GM12878 (cell line): Measurements from ENCODE around the gene DAB2.

Experiments used
- CREB1 ChIP-seq: IDR thresholded peaks from 2 replicates; pipeline ENCODE4 v1.6.1; 2012; ENCODE audit warnings: low read depth, mild to moderate bottlenecking, inconsistent platforms
- CTCF ChIP-seq, 3 experiments: IDR thresholded peaks in 2 of 3; conservative IDR thresholded peaks in 1 of 3; 2 replicates each; pipeline ENCODE4 v1.5.1; 2011; ENCODE audit warnings: low read depth in 3 of 3, low read length in 3 of 3, mild to moderate bottlenecking in 3 of 3, control low read depth in 2 of 3, moderate library complexity in 2 of 3, inconsistent platforms in 1 of 3, mixed read lengths in 1 of 3; ENCODE audit not compliant: control insufficient read depth in 2 of 3, insufficient read depth in 1 of 3; ENCODE audit errors: extremely low read depth in 1 of 3
- HDAC2 ChIP-seq: fragments of 200-600 bp; sonication (generic); IDR thresholded peaks from 2 replicates; pipeline ENCODE4 v1.6.1; 2017
- NFIC ChIP-seq: IDR thresholded peaks from 2 replicates; pipeline ENCODE4 v1.6.1; 2012; ENCODE audit warnings: low read depth, mild to moderate bottlenecking, inconsistent platforms, low read length, moderate library complexity
- NFYB ChIP-seq: IDR thresholded peaks from 2 replicates; pipeline ENCODE4 v1.6.1; 2011; ENCODE audit warnings: low read depth, mild to moderate bottlenecking, low read length, improper control_type of control experiment, moderate library complexity; ENCODE audit not compliant: insufficient read depth
- POLR2A ChIP-seq: IDR thresholded peaks from 2 replicates; pipeline ENCODE4 v1.6.1; 2011; ENCODE audit warnings: low read depth, mild to moderate bottlenecking, low read length
- SKIL ChIP-seq: fragments of 450-650 bp; IDR thresholded peaks from 2 replicates; pipeline ENCODE4 v1.6.1; 2017; ENCODE audit warnings: mild to moderate bottlenecking, low read depth, inconsistent platforms; ENCODE audit not compliant: poor library complexity, severe bottlenecking
- YY1 ChIP-seq: IDR thresholded peaks from 2 replicates; pipeline ENCODE4 v1.6.1; 2011; ENCODE audit warnings: low read depth, mild to moderate bottlenecking, low read length
- ZBTB40 ChIP-seq: fragments of 450-650 bp; IDR thresholded peaks from 2 replicates; pipeline ENCODE4 v1.6.1; 2016; ENCODE audit warnings: mild to moderate bottlenecking, moderate library complexity, borderline replicate concordance

GRCh38 chr5:39446231-39446630 is 21.5 kb upstream of the DAB2 start:
- TF ChIP-seq YY1 (no peak), POLR2A (no peak), NFIC (no peak), SKIL (no peak), NFYB (no peak), CTCF (IDR thresholded peaks at IDR 0.05 in 2 of 3, conservative IDR thresholded peaks at IDR 0.05 in 1 of 3; ENCODE audit: control insufficient read depth in 2 of 3, extremely low read depth in 1 of 3, insufficient read depth in 1 of 3, low read depth in 3 of 3, low read length in 3 of 3) (no peak), HDAC2 (no peak), ZBTB40 (no peak), CREB1 (no peak)
